T-helper 1 cell treated with Interleukin-12 subunit alpha and Interleukin-12 subunit beta and Interleukin-4 antibody, amounts not matched to agents 30 ng/mL and 1 ng/mL, for 36 hours (primary cell): ENCODE data around the gene APOM. TPM values are rescaled to one million over a fixed set of nuclear protein-coding genes. Genes with fewer than 3 reads are reported as not detected.

Source experiments
- intact Hi-C: fragments of 100-400 bp; cut with micrococcal nuclease; formaldehyde crosslinking; loops from one replicate; pipeline ENCODE4 v1.15.1; 2024
- total RNA-seq: library from RNA; stranded (reverse); gene quantifications from 2 replicates; pipeline ENCODE4 v1.2.3, GENCODE V29; 2022

APOM gene
- total RNA-seq, 1 donor from 2014 or later: 1.9 TPM

DNA sequence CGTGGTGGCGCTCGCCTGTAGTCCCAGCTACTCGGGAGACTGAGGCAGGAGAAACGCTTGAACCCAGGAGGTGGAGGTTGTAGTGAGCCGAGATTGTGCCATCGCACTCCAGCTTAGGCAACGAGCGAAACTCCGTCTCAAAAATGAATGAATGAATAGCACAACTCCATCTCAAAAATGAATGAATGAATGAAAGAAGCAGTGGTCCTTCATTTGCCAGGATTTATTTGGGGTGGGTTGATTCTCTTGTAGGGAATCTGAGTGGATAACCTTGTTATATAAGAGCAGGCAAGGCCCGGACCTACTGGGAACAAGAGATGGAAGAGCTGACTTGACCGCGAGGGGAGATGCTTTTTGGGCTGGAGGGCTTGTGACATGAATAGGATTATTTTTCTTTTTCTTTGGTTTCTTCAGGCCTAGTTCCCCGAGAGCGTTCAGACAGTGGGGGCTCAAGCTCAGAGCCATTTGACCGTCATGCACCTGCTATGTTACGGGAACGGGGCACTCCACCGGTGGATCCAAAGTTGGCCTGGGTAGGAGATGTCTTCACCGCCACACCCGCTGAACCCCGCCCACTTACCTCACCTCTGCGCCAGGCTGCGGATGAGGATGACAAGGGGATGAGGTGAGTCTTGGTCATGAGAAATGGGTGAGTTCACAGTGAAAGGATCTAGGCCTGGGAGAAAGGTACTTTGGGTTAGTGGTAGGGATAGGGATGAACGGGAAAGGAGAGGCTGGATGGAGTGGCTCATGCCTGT lies 25.3 kb upstream of the APOM start:
- intact Hi-C loops: no loop called here

GRCh38 chr6:31631209-31631608 lies 24.5 kb upstream of the APOM start:
- intact Hi-C loops: no loop called here

DNA sequence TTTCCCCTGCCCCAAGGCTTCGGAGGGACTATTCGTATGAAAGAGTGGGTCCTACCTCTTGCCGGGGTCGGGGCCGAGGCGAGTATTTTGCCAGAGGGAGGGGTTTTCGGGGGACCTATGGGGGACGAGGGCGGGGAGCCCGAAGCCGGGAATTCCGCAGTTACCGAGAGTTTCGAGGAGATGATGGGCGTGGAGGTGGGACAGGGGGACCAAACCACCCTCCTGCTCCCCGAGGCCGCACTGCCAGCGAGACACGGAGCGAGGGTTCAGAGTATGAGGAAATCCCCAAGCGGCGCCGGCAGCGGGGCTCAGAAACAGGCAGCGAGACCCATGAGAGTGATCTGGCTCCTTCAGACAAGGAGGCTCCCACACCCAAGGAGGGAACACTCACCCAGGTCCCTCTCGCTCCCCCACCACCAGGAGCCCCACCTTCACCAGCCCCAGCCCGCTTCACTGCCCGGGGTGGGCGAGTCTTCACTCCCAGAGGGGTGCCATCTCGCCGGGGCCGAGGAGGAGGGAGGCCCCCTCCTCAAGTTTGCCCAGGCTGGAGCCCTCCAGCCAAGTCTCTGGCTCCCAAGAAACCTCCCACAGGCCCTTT lies 23.9 kb upstream of the APOM start:
- intact Hi-C loops: no loop called here

GRCh38 chr6:31632279-31632946 lies 23.3 kb upstream of the APOM start:
- intact Hi-C loops: no loop called here

DNA sequence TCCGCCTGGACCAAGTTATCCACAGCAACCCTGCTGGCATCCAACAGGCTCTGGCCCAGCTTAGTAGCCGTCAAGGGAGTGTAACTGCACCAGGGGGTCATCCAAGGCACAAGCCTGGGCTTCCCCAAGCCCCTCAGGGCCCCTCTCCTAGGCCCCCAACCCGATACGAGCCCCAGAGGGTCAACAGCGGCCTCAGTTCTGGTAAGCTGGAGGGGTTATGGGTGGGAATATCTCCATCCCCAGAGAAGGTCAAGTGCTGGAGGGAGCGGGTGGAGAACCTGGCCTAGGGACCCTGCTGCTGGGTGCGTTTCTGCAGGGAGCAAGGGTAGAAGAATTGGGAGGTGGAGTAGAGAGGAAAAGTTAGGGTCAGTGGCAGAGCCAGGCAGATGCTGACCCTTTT lies 22.2 kb upstream of the APOM start:
- intact Hi-C loops: no loop called here

DNA sequence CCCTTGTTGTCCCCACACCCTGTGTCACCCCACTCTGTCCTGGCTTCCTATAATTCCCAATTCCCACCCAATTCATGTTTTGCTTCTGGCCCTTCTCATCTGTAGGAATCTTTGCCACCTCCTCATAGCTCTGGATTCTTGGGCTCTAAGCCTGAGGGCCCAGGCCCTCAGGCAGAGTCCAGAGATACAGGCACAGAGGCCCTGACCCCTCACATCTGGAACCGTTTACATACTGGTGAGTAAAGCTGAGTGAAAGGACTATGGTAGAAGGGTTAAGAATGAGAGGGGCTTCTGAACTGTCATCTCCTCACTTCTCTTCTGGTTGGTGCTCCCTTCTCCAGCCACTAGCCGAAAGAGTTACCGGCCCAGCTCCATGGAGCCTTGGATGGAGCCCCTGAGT lies 21.6 kb upstream of the APOM start:
- intact Hi-C loops: no loop called here

DNA sequence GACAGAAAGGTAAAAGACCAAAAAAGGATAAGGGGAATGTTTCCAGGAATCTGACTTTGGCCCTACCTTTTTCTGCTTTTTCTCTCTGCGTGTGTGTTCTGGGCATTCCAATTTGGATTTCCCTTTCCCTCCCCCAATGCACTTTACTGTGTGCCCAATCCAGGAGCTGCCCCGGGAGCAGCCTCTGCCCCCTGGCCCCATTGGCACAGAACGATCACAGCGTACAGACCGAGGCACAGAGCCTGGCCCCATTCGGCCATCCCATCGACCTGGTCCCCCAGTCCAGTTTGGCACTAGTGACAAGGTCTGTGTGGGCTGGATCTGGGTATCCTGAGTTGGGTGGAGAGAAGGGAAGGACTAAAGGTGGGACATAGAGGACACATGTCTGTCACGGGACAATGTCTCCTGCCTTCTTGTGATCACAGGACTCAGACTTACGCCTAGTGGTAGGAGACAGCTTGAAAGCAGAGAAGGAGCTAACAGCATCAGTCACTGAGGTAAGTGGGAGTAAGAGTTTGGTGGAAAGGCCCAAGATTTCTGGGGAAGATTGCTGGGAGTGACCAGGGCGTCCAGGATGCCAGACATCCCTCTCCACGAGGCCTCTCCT lies 20.6 kb upstream of the APOM start:
- intact Hi-C loops: no loop called here

GRCh38 chr6:31636698-31637596 lies 18.7 kb upstream of the APOM start:
- intact Hi-C loops: no loop called here

GRCh38 chr6:31639043-31639442 lies 16.7 kb upstream of the APOM start:
- intact Hi-C loops: no loop called here

GRCh38 chr6:31639449-31639861 lies 16.2 kb upstream of the APOM start:
- intact Hi-C loops: no loop called here

DNA sequence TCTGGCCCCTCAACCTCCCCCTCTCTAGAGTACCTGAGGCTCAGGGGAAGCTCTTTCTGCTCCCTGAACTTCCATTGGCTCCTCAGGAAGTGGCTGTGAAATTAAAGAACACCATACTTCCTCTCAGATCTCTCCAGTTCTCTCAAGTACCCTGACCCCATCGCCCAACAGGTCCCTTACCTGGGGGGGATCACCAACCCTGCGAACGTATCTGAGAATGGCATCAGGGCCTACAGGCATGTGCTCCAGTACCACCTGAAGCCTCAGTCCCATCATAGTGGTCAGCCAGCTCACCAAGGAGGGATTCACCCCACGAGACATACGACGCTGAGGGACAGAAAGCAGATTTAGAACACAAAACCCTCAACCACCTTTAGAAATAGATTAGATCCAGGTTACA lies 15.1 kb upstream of the APOM start:
- intact Hi-C loops: no loop called here

GRCh38 chr6:31641370-31641769 lies 14.3 kb upstream of the APOM start:
- intact Hi-C loops: no loop called here

DNA sequence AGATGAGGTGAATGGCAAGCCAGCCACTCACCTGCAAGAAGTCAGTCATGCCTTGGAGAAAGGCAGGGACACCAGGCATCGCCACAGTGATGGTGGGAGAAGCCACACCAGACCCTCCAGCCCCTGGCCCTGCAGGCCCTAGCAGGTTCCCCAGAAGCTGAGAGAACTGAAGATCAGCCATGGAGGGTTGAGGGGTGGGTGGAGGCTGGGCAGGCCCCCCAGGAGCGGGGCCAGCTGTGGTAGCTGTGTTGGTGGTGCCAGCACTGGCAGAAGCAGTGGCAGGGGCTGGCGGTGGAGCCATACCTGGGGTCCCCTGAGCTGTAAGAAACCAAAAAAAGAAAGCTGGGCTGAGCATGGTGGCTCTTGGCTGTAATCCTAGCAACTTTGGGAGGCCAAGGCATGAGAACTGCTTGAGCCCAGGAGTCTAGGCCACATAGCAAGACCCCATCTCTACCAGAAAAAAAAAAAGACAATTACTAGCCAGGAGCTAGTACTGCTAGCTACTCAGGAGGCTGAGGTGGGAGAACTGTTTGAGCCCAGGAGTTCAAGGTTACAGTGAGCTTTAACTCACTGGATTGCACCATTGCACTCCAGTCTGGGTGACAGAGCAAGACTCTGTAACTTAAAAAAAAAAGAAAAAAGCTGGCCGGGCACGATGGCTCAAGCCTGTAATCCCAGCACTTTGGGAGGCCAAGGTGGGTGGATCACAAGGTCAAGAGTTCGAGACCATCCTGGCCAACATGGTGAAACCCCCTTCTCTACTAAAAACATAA lies 12.7 kb upstream of the APOM start:
- intact Hi-C loops: no loop called here

DNA sequence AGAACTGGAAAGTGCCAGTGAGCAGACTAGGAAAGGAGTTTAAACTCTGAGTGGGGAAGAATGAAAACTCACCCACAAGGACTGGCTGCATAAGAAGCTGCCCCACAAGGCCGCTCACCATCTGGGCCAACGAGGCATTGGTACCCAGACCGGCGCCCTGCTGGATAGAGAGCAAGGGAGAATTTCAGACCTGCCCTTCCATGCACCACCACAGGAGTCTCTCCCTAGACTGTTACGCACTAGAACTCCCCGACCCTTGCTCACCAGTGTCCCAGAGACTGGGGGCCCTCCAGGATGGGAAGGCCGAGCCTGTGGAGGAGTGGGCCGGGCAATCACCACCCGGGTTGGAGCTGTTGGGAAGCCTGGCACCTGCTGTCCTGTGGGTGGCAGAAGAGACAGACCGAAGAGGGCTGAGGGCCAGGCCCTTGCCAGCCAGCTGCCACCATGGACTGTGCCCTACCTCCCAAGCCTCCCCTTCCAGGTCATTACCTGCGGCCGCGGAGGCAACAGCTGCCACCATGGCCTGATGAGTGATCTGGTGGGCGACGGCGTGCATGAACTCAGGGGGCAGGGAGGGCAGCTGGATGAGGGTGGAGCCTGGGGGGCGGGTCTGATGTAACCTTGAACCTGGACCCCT lies 11.8 kb upstream of the APOM start:
- intact Hi-C loops: no loop called here

DNA sequence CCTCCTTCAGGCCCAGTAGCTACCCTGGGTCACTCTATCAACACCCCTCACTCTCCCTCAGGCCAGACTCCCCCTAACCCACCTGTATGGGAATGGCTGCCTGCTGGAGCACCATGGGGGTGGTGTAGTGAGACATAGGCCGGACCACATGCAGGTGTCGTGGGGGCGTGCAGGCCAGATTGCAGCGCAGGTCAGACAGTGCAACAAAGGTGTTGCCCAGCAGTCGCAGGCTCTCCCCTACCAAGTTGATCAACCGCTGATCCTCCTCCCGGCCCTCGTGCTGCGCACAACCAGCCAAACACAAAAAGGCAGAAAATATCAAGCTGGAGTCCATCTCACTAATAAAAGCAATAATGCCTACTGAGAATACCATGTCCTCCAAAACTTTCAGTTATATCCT lies 10.4 kb upstream of the APOM start:
- intact Hi-C loops: no loop called here

DNA sequence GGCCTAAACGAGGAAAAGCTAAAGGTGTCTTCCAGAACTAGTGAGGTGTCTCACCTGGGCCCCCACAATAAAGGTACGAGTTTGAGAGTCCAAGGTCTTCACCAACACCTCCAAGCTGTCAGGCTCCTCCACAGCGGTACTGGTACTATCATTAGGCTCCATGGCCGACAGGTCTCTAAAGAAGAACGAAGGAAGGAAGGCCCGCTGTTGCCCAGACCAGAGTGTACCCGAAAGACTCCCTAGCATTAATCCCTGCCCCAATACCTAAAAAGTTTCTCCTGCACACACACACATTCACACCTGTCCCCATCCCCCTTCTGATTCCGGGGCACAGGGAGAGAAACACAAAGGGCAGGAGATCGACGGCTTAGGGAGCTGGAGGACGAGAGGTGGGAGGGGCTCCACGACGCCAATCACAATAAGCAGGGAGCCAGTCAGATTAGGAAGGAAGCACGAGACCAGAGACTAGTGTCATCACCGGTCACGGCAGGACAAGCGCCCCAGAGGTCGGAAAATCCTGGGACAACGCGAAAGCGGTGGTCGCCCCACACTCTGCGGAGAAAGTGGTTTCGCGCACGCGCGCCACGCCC lies 4.0 kb upstream of the APOM start:
- intact Hi-C loops: loop anchor here (1.0 to 5.0 kb wide), 17 partner anchors 9 to 1080 kb away; partner anchors contain the start of genes ABCF1, ABHD16A, C6orf47 and DDX39B

DNA sequence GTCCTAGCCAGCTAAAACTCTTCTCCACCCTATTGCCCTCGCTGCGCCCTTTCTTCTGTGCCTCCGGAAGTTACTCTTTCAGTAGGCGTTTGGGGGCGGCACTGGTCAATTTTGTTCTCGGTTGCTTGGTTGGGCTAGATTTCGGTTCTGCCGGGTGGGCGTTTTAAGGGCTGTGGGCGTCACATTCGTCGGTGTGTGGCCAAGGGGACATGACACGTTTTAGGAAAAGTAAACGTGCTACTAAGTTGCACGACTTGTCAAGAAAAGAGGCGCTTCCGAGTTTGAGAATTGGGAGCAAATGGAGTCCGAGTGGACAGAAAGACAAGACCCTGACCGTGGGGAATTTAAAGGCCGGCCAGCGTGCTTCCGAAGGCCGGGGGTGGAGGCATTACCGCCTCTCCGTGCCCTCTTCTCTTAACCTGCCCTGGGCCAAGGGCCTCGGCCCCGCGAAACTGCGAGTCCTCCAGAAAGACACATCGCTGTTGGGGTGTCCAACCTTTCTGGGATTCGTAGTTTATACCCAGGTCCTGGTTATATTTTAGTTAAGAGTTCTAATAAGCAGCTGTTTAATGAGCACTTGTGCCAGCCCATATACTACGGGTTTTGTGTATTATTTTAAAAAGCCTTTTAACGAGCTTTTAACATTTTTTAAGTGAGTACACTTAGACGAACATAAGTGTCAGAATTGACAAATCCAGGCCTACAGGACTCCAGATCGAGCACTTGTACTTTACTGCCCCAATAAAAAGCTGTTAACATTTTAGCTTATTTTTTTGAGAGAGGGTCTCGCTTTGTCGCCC lies 2.6 kb upstream of the APOM start:
- intact Hi-C loops: loop anchor here (1.0 to 5.0 kb wide), 17 partner anchors 7 to 1082 kb away; partner anchors contain the start of genes ABCF1, ABHD16A, C6orf47 and DDX39B

GRCh38 chr6:31654574-31655348 lies 933 bp upstream of the APOM start:
- intact Hi-C loops: loop anchor here (5.0 kb wide), 3 partner anchors 157 to 543 kb away; partner anchors contain the start of gene MICB
